Panc1 (cell line): ENCODE results near the gene KCNK2.

Source experiments
- CTCF ChIP-seq: fragments of 450-650 bp; IDR thresholded peaks from 2 replicates; pipeline ENCODE4 v1.5.1; 2017; ENCODE audit warnings: mild to moderate bottlenecking
- POLR2AphosphoS5 ChIP-seq: IDR thresholded peaks from 2 replicates; pipeline ENCODE4 v1.6.1; 2012; ENCODE audit warnings: mild to moderate bottlenecking, low read depth, low read length, moderate library complexity
- SIN3A ChIP-seq: IDR thresholded peaks from 2 replicates; pipeline ENCODE4 v1.6.1; 2012; ENCODE audit warnings: low read depth, mild to moderate bottlenecking, low read length, moderate library complexity, borderline replicate concordance; ENCODE audit not compliant: insufficient read depth

GRCh38 chr1:215140135-215140534 lies 57.6 kb downstream of the KCNK2 start:
- no peak for TF ChIP-seq CTCF
- no peak for TF ChIP-seq POLR2AphosphoS5
- no peak for TF ChIP-seq SIN3A
